ENCODE measurements around the gene INF2.

INF2 gene

GRCh38 chr14:104721505-104722431 is 32.4 kb downstream of the INF2 start:
- in situ Hi-C loops (cut with HindIII; ENCODE audit: low sequenced_read_pairs), result no loop called here
- no peak for DNase-seq (ENCODE audit: low read depth)
- no peak for TF ChIP-seq CTCF (IDR thresholded peaks at IDR 0.05; ENCODE audit: low read depth, low read length, missing control alignments)
- H3K4me3 ChIP-seq (ENCODE audit: low read depth, low read length), result no peak overlapping the region

- TF ChIP-seq CTCF (IDR thresholded peaks at IDR 0.05; ENCODE audit: low read depth, low read length, missing control alignments), result no peak
- H3K4me3 ChIP-seq (ENCODE audit: low read depth, low read length), result no peak overlapping the region
- in situ Hi-C loops (cut with HindIII; ENCODE audit: low sequenced_read_pairs), result no loop called here
- DNase-seq (ENCODE audit: low read depth), result no peak
Observed at GRCh38 chr14:104722938-104723650, 33.7 kb downstream of the INF2 start.

- peak within 1 kb of the TSS; percentile 41 for H3K4me3 ChIP-seq (ENCODE audit: low read depth, low read length)
- peak; percentile 75 for TF ChIP-seq CTCF (IDR thresholded peaks at IDR 0.05; ENCODE audit: low read depth, low read length, missing control alignments)
- in situ Hi-C loops (cut with HindIII; ENCODE audit: low sequenced_read_pairs), result no loop called here
- DNase-seq (ENCODE audit: low read depth), result no peak
Observed at GRCh38 chr14:104723651-104724406, 34.4 kb downstream of the INF2 start, which contains the start of gene ADSS1. TSS of gene ADSS1 (plus strand) at chr14:104724229. CDS start at chr14:104724271, 42 bp downstream.

GRCh38 chr14:104724407-104724980 is 35.1 kb downstream of the INF2 start:
- no peak for DNase-seq (ENCODE audit: low read depth)
- peak overlapping the region; percentile 41 for H3K4me3 ChIP-seq (ENCODE audit: low read depth, low read length)
- in situ Hi-C loops (cut with HindIII; ENCODE audit: low sequenced_read_pairs), result no loop called here
- no peak for TF ChIP-seq CTCF (IDR thresholded peaks at IDR 0.05; ENCODE audit: low read depth, low read length, missing control alignments)

GRCh38 chr14:104724981-104725771 is 35.8 kb downstream of the INF2 start:
- no peak overlapping the region for H3K4me3 ChIP-seq (ENCODE audit: low read depth, low read length)
- DNase-seq (ENCODE audit: low read depth), result no peak
- in situ Hi-C loops (cut with HindIII; ENCODE audit: low sequenced_read_pairs), result no loop called here
- TF ChIP-seq CTCF (IDR thresholded peaks at IDR 0.05; ENCODE audit: low read depth, low read length, missing control alignments), result peak; percentile 23
